Activated CD8-positive, alpha-beta T cell treated with anti-CD3 and anti-CD28 coated beads, Interleukin-2, amount 10 ng/mL, durations not matched to agents 7 days and 5 days (primary cell): Measurements from ENCODE around the gene SETD5. TPM values are rescaled to one million over a fixed set of nuclear protein-coding genes. Genes with fewer than 3 reads are reported as not detected.
"Not testable (repeated sequence)": the region's sequence is repeated elsewhere in the genome, so short reads cannot be mapped to it uniquely, and the experiment has no call there.

Source experiments
- ATAC-seq: fragments of 150-1000 bp; cut with Tn5 transposase; one replicate; pipeline ENCODE4 v1.10.0; 2021; ENCODE audit warnings: moderate library complexity
- CTCF ChIA-PET: fragments of 350-600 bp; sonication (Branson Sonifier 250); formaldehyde crosslinking; loops from one replicate; lab custom pipeline; 2021; ENCODE audit warnings: antibody characterized with exemption; lab: Charles Lee
- POLR2A ChIA-PET: fragments of 350-600 bp; sonication (Branson Sonifier 250); formaldehyde crosslinking; loops from one replicate; lab custom pipeline; 2021; ENCODE audit warnings: antibody characterized with exemption; lab: Charles Lee
- DNase-seq: peaks from one replicate; pipeline ENCODE4 v3.0.0-alpha.2; 2020
- H3K27ac Mint-ChIP-seq: one replicate; pipeline ENCODE4 v1.8.0; 2021; ENCODE audit warnings: mild to moderate bottlenecking, mixed read lengths
- H3K27me3 Mint-ChIP-seq: one replicate; pipeline ENCODE4 v1.8.0; 2021; ENCODE audit warnings: low read depth, mixed read lengths
- H3K36me3 Mint-ChIP-seq: one replicate; pipeline ENCODE4 v1.8.0; 2021; ENCODE audit warnings: low read depth, mixed read lengths
- H3K4me1 Mint-ChIP-seq: one replicate; pipeline ENCODE4 v1.8.0; 2021; ENCODE audit warnings: low read depth, mixed read lengths
- H3K4me3 Mint-ChIP-seq: one replicate; pipeline ENCODE4 v1.8.0; 2021; ENCODE audit warnings: mild to moderate bottlenecking, mixed read lengths
- H3K9me3 Mint-ChIP-seq: one replicate; pipeline ENCODE4 v1.8.0; 2022; ENCODE audit warnings: mixed read lengths; ENCODE audit not compliant: insufficient read depth
- total RNA-seq, 2 experiments: library from RNA; stranded (reverse); gene quantifications; one replicate each; pipeline ENCODE4 v1.2.3, GENCODE V29; 2021

Gene SETD5
- total RNA-seq, 2 experiments from 2014 or later, result 122 to 126 TPM

- no peak for DNase-seq
- H3K36me3 Mint-ChIP-seq, result peaks cover 73% of the 10 kb centered on the region
- ATAC-seq, result no peak
Measured at GRCh38 chr3:9468460-9468859, 71.0 kb downstream of the SETD5 start.

GRCh38 chr3:9469986-9470385 is 72.6 kb downstream of the SETD5 start:
- Mint-ChIP-seq H3K4me1 (peaks cover 12% of the 10 kb centered on the region), H3K36me3 (peaks cover 76% of the 10 kb centered on the region), H3K27ac (peak overlapping the region; percentile 9), H3K4me3 (no peak overlapping the region), H3K9me3 (no peaks in the 10 kb centered on the region), H3K27me3 (no peaks in the 10 kb centered on the region)
- ChIA-PET CTCF (interaction anchor here (1.4 kb wide), 1 partner anchor 117 kb away, joined by 8 read pairs; no protein-coding TSS in a partner anchor), POLR2A (no interaction called here)
- DNase-seq, result no peak
- no peak for ATAC-seq

More at GRCh38 chr3:9468460-9468859, 71.0 kb downstream of the SETD5 start:
- Mint-ChIP-seq H3K27ac (peak overlapping the region; percentile 17), H3K9me3 (no peaks in the 10 kb centered on the region), H3K4me3 (no peak overlapping the region), H3K4me1 (peaks cover 12% of the 10 kb centered on the region), H3K27me3 (no peaks in the 10 kb centered on the region)
- CTCF ChIA-PET, result interaction anchor here (1.4 kb wide), 1 partner anchor 115 kb away, joined by 8 read pairs; no protein-coding TSS in a partner anchor
- POLR2A ChIA-PET, result no interaction called here

GRCh38 chr3:9473496-9474065 is 76.2 kb downstream of the SETD5 start:
- no peaks in the 10 kb centered on the region for H3K27me3 Mint-ChIP-seq
- H3K27ac Mint-ChIP-seq, result no peak overlapping the region
- peaks cover 5% of the 10 kb centered on the region for H3K4me1 Mint-ChIP-seq
- POLR2A ChIA-PET, result no interaction called here
- DNase-seq (no peak), ATAC-seq (no peak)
- H3K4me3 Mint-ChIP-seq, result no peak overlapping the region
- no peaks in the 10 kb centered on the region for H3K9me3 Mint-ChIP-seq
- peaks cover 77% of the 10 kb centered on the region for H3K36me3 Mint-ChIP-seq
- CTCF ChIA-PET, result interaction anchor here (1.1 to 1.7 kb wide), 3 partner anchors 30 to 120 kb away, joined by 3 to 5 read pairs (median 4); no protein-coding TSS in a partner anchor

- Mint-ChIP-seq H3K9me3 (no peaks in the 10 kb centered on the region), H3K27ac (no peak overlapping the region), H3K4me3 (no peak overlapping the region), H3K36me3 (peaks cover 76% of the 10 kb centered on the region), H3K27me3 (no peaks in the 10 kb centered on the region), H3K4me1 (no peaks in the 10 kb centered on the region)
- no peak for ATAC-seq
- no peak for DNase-seq
- ChIA-PET POLR2A (no interaction called here), CTCF (no interaction called here)
Measured at GRCh38 chr3:9474482-9474881, 77.1 kb downstream of the SETD5 start.

GRCh38 chr3:9476935-9477334 is 79.5 kb downstream of the SETD5 start:
- no peak for DNase-seq
- no peak for ATAC-seq
- no peaks in the 10 kb centered on the region for H3K27me3 Mint-ChIP-seq
- peaks cover 72% of the 10 kb centered on the region for H3K36me3 Mint-ChIP-seq
- POLR2A ChIA-PET, result no interaction called here
- CTCF ChIA-PET, result no interaction called here
- no peaks in the 10 kb centered on the region for H3K4me1 Mint-ChIP-seq
- H3K9me3 Mint-ChIP-seq, result no peaks in the 10 kb centered on the region
- H3K27ac Mint-ChIP-seq, result no peak overlapping the region
- no peak overlapping the region for H3K4me3 Mint-ChIP-seq

- Mint-ChIP-seq H3K4me1 (no peaks in the 10 kb centered on the region), H3K27ac (no peak overlapping the region), H3K9me3 (no peaks in the 10 kb centered on the region), H3K4me3 (no peak overlapping the region), H3K27me3 (no peaks in the 10 kb centered on the region), H3K36me3 (peaks cover 60% of the 10 kb centered on the region)
- no peak for DNase-seq
- CTCF ChIA-PET, result interaction anchor here (1.0 kb wide), 1 partner anchor 12 kb away, joined by 3 read pairs; no protein-coding TSS in a partner anchor
- POLR2A ChIA-PET, result interaction anchor here (0.7 kb wide), 1 partner anchor 15 kb away, joined by 3 read pairs; no protein-coding TSS in a partner anchor
- ATAC-seq, result no peak
Measured at GRCh38 chr3:9480265-9480664, 82.8 kb downstream of the SETD5 start.

GRCh38 chr3:9485248-9485647 is 87.8 kb downstream of the SETD5 start:
- Mint-ChIP-seq H3K36me3 (peaks cover 48% of the 10 kb centered on the region), H3K27ac (no peak overlapping the region), H3K4me3 (no peak overlapping the region), H3K9me3 (no peaks in the 10 kb centered on the region), H3K4me1 (no peaks in the 10 kb centered on the region), H3K27me3 (no peaks in the 10 kb centered on the region)
- ATAC-seq (no peak), DNase-seq (no peak)
- ChIA-PET POLR2A (no interaction called here), CTCF (no interaction called here)

- POLR2A ChIA-PET, result interaction anchor here (0.6 kb wide), 1 partner anchor 312 kb away, joined by 5 read pairs; no protein-coding TSS in a partner anchor
- Mint-ChIP-seq H3K9me3 (no peaks in the 10 kb centered on the region), H3K36me3 (peaks cover 15% of the 10 kb centered on the region), H3K4me1 (peaks cover 4% of the 10 kb centered on the region), H3K4me3 (no peak overlapping the region), H3K27me3 (no peaks in the 10 kb centered on the region), H3K27ac (no peak overlapping the region)
- ATAC-seq (no peak), DNase-seq (no peak)
- CTCF ChIA-PET, result interaction anchor here (0.8 to 2.4 kb wide), 4 partner anchors 11 to 139 kb away, joined by 3 to 24 read pairs (median 3); partner anchors contain the start of gene THUMPD3
Measured at GRCh38 chr3:9491506-9491905, 94.1 kb downstream of the SETD5 start.

- H3K9me3 Mint-ChIP-seq, POLR2A ChIA-PET, H3K27ac Mint-ChIP-seq, DNase-seq, H3K36me3 Mint-ChIP-seq, H3K4me3 Mint-ChIP-seq, H3K4me1 Mint-ChIP-seq, ATAC-seq, H3K27me3 Mint-ChIP-seq: not testable (repeated sequence)
- CTCF ChIA-PET, result interaction anchor here (2.4 kb wide), 1 partner anchor 9 kb away, joined by 24 read pairs; no protein-coding TSS in a partner anchor
Measured at GRCh38 chr3:9494036-9494435, 96.6 kb downstream of the SETD5 start.

GRCh38 chr3:9496893-9497292 is 99.5 kb downstream of the SETD5 start:
- CTCF ChIA-PET, result interaction anchor here (0.7 kb wide), 1 partner anchor 231 kb away, joined by 3 read pairs; no protein-coding TSS in a partner anchor

GRCh38 chr3:9497821-9498565 is 100.6 kb downstream of the SETD5 start:
- no peak overlapping the region for H3K4me3 Mint-ChIP-seq
- CTCF ChIA-PET, result interaction anchor here (0.8 to 1.2 kb wide), 2 partner anchors 9 to 145 kb away, joined by 3 to 4 read pairs; no protein-coding TSS in a partner anchor
- no peak overlapping the region for H3K27ac Mint-ChIP-seq
- H3K9me3 Mint-ChIP-seq, result no peaks in the 10 kb centered on the region
- DNase-seq (no peak), ATAC-seq (no peak)
- no peaks in the 10 kb centered on the region for H3K36me3 Mint-ChIP-seq
- peaks cover 7% of the 10 kb centered on the region for H3K4me1 Mint-ChIP-seq
- POLR2A ChIA-PET, result no interaction called here
- H3K27me3 Mint-ChIP-seq, result peaks cover 19% of the 10 kb centered on the region

More at GRCh38 chr3:9496893-9497292, 99.5 kb downstream of the SETD5 start:
- no peaks in the 10 kb centered on the region for H3K9me3 Mint-ChIP-seq
- no peak overlapping the region for H3K4me3 Mint-ChIP-seq
- peaks cover 7% of the 10 kb centered on the region for H3K4me1 Mint-ChIP-seq
- no peaks in the 10 kb centered on the region for H3K36me3 Mint-ChIP-seq
- POLR2A ChIA-PET, result no interaction called here
- H3K27me3 Mint-ChIP-seq, result peaks cover 18% of the 10 kb centered on the region
- no peak for ATAC-seq
- DNase-seq, result no peak
- H3K27ac Mint-ChIP-seq, result no peak overlapping the region

- Mint-ChIP-seq H3K36me3 (no peaks in the 10 kb centered on the region), H3K4me1 (peaks cover 7% of the 10 kb centered on the region), H3K27me3 (peaks cover 19% of the 10 kb centered on the region), H3K27ac (no peak overlapping the region), H3K9me3 (no peaks in the 10 kb centered on the region), H3K4me3 (no peak overlapping the region)
- ATAC-seq, result no peak
- CTCF ChIA-PET, result interaction anchor here (0.8 to 1.2 kb wide), 2 partner anchors 9 to 146 kb away, joined by 3 to 4 read pairs; no protein-coding TSS in a partner anchor
- POLR2A ChIA-PET, result no interaction called here
- no peak for DNase-seq
Measured at GRCh38 chr3:9498781-9499180, 101.4 kb downstream of the SETD5 start.
